Breast epithelium (tissue), 3 donors: ENCODE measurements around the gene RNPS1.

ENCODE experiments used
- POLR2A ChIP-seq: fragments of 450-650 bp; IDR thresholded peaks from one replicate; pipeline ENCODE4 v1.6.1; 2016; ENCODE audit warnings: antibody characterized with exemption, mild to moderate bottlenecking, moderate library complexity
- POLR2AphosphoS5 ChIP-seq, 3 donors: sonication (generic); formaldehyde crosslinking; IDR thresholded peaks; one replicate each; pipeline ENCODE4 v1.6.1; 2017; ENCODE audit warnings: antibody characterized with exemption in 3 of 3

DNA sequence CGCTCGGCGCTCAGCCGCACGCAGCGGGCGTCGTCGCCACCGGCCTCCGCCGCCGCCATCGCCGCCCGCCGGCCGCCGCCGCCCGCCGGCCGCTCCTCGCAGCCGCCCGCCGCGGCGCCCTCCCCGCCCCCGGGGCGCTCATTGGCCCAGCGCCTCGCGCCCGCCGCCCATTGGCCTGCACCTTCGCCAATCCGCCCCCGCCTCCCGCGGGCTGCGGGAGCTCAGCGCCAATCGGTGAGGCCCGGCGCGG, 53.3 kb downstream of the RNPS1 start, which contains the start of gene PGP:
- no peak for TF ChIP-seq POLR2A
- no peak for TF ChIP-seq POLR2AphosphoS5 (IDR thresholded peaks at IDR 0.05)
